B cell (primary cell): Measurements from ENCODE around the gene ZDHHC4. TPM values are rescaled to one million over a fixed set of nuclear protein-coding genes. Genes with fewer than 3 reads are reported as not detected.

Source experiments
- ATAC-seq: fragments of 200-7000 bp; cut with Tn5 transposase; one replicate; pipeline ENCODE4 v1.10.0; 2021; ENCODE audit warnings: low read depth, mild to moderate bottlenecking, moderate number of reproducible peaks, moderate library complexity
- CTCF ChIA-PET: fragments of 350-600 bp; sonication (Branson Sonifier 250); formaldehyde crosslinking; loops from one replicate; lab custom pipeline; 2021; ENCODE audit warnings: antibody characterized with exemption, inconsistent platforms; lab: Charles Lee
- POLR2A ChIA-PET: fragments of 350-600 bp; sonication (Branson Sonifier 250); formaldehyde crosslinking; loops from one replicate; lab custom pipeline; 2021; ENCODE audit warnings: antibody characterized with exemption; lab: Charles Lee
- DNase-seq: peaks from one replicate; pipeline ENCODE4 v3.0.0; 2013
- H2AFZ ChIP-seq: 2 replicates; pipeline ENCODE4 v1.6.1; 2012; ENCODE audit warnings: mild to moderate bottlenecking, low read depth, low read length; ENCODE audit not compliant: insufficient read depth, poor library complexity, severe bottlenecking
- H3K27ac ChIP-seq, 2 donors: 1 replicate in 1 of 2; 2 replicates in 1 of 2; pipeline ENCODE4 v1.5.1; 2012 to 2013; ENCODE audit warnings: low read length in 2 of 2, mild to moderate bottlenecking in 2 of 2, moderate library complexity in 1 of 2
- H3K27me3 ChIP-seq, 4 experiments: fragments of 200-600 bp in 1 of 4; sonication (generic) in 1 of 4; replicated peaks in 1 of 4; 1 replicate in 2 of 4; 2 replicates in 2 of 4; pipeline versions ENCODE4 v1.6.1 to v1.7.0; 2013 to 2016; ENCODE audit warnings: low read length in 3 of 4, mild to moderate bottlenecking in 2 of 4, mixed read lengths in 1 of 4, moderate library complexity in 1 of 4; ENCODE audit not compliant: insufficient read depth in 4 of 4, control insufficient read depth in 3 of 4; ENCODE audit errors: control extremely low read depth in 1 of 4
- H3K36me3 ChIP-seq, 2 experiments: replicated peaks in 1 of 2; 1 replicate in 1 of 2; 2 replicates in 1 of 2; pipeline versions ENCODE4 v1.6.1 to v1.7.1; 2013; ENCODE audit warnings: low read length in 1 of 2; ENCODE audit not compliant: insufficient read depth in 2 of 2, control insufficient read depth in 1 of 2; ENCODE audit errors: control extremely low read depth in 1 of 2, extremely low read depth in 1 of 2
- H3K4me1 ChIP-seq, 2 donors: fragments of 200-600 bp in 1 of 2; sonication (generic) in 1 of 2; 1 replicate in 1 of 2; 2 replicates in 1 of 2; pipeline versions ENCODE4 v1.5.1 to v1.6.1; 2013 to 2017; ENCODE audit warnings: low read length in 2 of 2; ENCODE audit not compliant: control insufficient read depth in 2 of 2, insufficient read depth in 2 of 2
- H3K4me2 ChIP-seq: replicated peaks from 2 replicates; pipeline ENCODE3; 2012; ENCODE audit warnings: mild to moderate bottlenecking, low read depth, low read length; ENCODE audit not compliant: poor library complexity, severe bottlenecking
- H3K4me3 ChIP-seq, 5 experiments: fragments of 200-600 bp in 1 of 5; sonication (generic) in 1 of 5; 1 replicate in 3 of 5; 2 replicates in 2 of 5; pipeline versions ENCODE4 v1.5.1 to v1.7.0; 2011 to 2016; ENCODE audit warnings: low read length in 4 of 5, mild to moderate bottlenecking in 4 of 5, low read depth in 2 of 5, control low read depth in 1 of 5, moderate library complexity in 1 of 5; ENCODE audit not compliant: insufficient read depth in 1 of 5; ENCODE audit errors: control extremely low read depth in 1 of 5, extremely low read depth in 1 of 5
- H3K79me2 ChIP-seq: fragments of 200-600 bp; sonication (generic); one replicate; pipeline ENCODE4 v1.6.0; 2016; ENCODE audit warnings: low read length; ENCODE audit not compliant: control insufficient read depth, insufficient read depth
- H3K9ac ChIP-seq: fragments of 200-600 bp; sonication (generic); 2 replicates; pipeline ENCODE4 v1.6.1; 2017; ENCODE audit warnings: mild to moderate bottlenecking, low read length, moderate library complexity
- H3K9me3 ChIP-seq, 3 donors: one replicate each; pipeline versions ENCODE4 v1.6.1 to v1.7.1; 2013; ENCODE audit warnings: low read length in 2 of 3; ENCODE audit not compliant: control insufficient read depth in 2 of 3, insufficient read depth in 1 of 3; ENCODE audit errors: control extremely low read depth in 1 of 3
- H4K20me1 ChIP-seq: 2 replicates; pipeline ENCODE4 v1.6.0; 2012; ENCODE audit warnings: mild to moderate bottlenecking, low read length; ENCODE audit not compliant: insufficient read depth, control insufficient read depth, poor library complexity, severe bottlenecking
- H3K27ac Mint-ChIP-seq: one replicate; pipeline ENCODE4 v1.8.0; 2021; ENCODE audit warnings: mixed read lengths
- H3K27me3 Mint-ChIP-seq: one replicate; pipeline ENCODE4 v1.8.0; 2021; ENCODE audit warnings: mixed read lengths
- H3K4me1 Mint-ChIP-seq: one replicate; pipeline ENCODE4 v1.8.0; 2021; ENCODE audit warnings: mixed read lengths
- H3K4me3 Mint-ChIP-seq: one replicate; pipeline ENCODE4 v1.8.0; 2021; ENCODE audit warnings: mixed read lengths
- H3K9me3 Mint-ChIP-seq: one replicate; pipeline ENCODE4 v1.8.0; 2022; ENCODE audit warnings: mixed read lengths; ENCODE audit not compliant: insufficient read depth
- CTCF ChIP-seq: fragments of 200-600 bp; IDR thresholded peaks from one replicate; pipeline ENCODE4 v1.8.0; 2022; ENCODE audit warnings: antibody characterized with exemption, mild to moderate bottlenecking
- EZH2 ChIP-seq: IDR thresholded peaks from 2 replicates; pipeline ENCODE4 v1.6.1; 2012; ENCODE audit warnings: borderline replicate concordance, low read depth, mild to moderate bottlenecking, moderate library complexity, low read length; ENCODE audit not compliant: insufficient read depth, poor library complexity, severe bottlenecking
- WGBS: methylation state at CpG from one replicate; pipeline ENCODE4 v1.1.5; 2013; ENCODE audit warnings: missing lambda C conversion rate; ENCODE audit not compliant: insufficient coverage; 5-methylcytosine and 5-hydroxymethylcytosine counted together
- intact Hi-C: fragments of 100-400 bp; cut with micrococcal nuclease; formaldehyde crosslinking; loops from one replicate; pipeline ENCODE4 v1.10.0; 2022
- polyA plus RNA-seq: library from polyadenylated mRNA; depleted of rRNA; stranded (reverse); fragments of >200 nt; gene quantifications from 2 replicates; pipeline ENCODE4 v1.2.3, GENCODE V29; 2012
- total RNA-seq, 2 donors: library from RNA; stranded (reverse); fragments of 120-200 nt in 1 of 2; gene quantifications; 1 replicate in 1 of 2; 2 replicates in 1 of 2; pipeline versions ENCODE4 v1.2.3 to v1.2.4, GENCODE V29; 2013 to 2022

ZDHHC4 gene
- total and polyA plus RNA-seq, 2 donors (not counting 1 experiment from before 2014, with no cell fraction given): 38.5 to 42.0 TPM

GRCh38 chr7:6547400-6547799, 29.9 kb upstream of the ZDHHC4 start:
- DNase-seq (no peak), ATAC-seq (no peak)
- POLR2A ChIA-PET: no interaction called here
- no peaks in the 10 kb centered on the region for H3K27me3 ChIP-seq
- no peaks in the 10 kb centered on the region for H3K9me3 Mint-ChIP-seq
- no peak overlapping the region for H3K27ac ChIP-seq
- no peak overlapping the region for H3K27ac Mint-ChIP-seq
- peaks cover 12% of the 10 kb centered on the region for H3K4me1 Mint-ChIP-seq
- no peak overlapping the region for H2AFZ ChIP-seq
- H3K4me2 ChIP-seq: no peak overlapping the region
- H3K9ac ChIP-seq: no peak overlapping the region
- no peaks in the 10 kb centered on the region for H4K20me1 ChIP-seq
- H3K4me3 Mint-ChIP-seq: no peak overlapping the region
- H3K79me2 ChIP-seq: no peaks in the 10 kb centered on the region
- no peak overlapping the region for H3K4me3 ChIP-seq
- no peaks in the 10 kb centered on the region for H3K27me3 Mint-ChIP-seq
- CTCF ChIA-PET: interaction anchor here (1.1 kb wide), 1 partner anchor 31 kb away, joined by 4 read pairs; no protein-coding TSS in a partner anchor
- H3K36me3 ChIP-seq: no peaks in the 10 kb centered on the region
- TF ChIP-seq CTCF: no peak
- no peak for TF ChIP-seq EZH2
- H3K9me3 ChIP-seq: no peaks in the 10 kb centered on the region
- WGBS: 89% methylated on average over 1 of the region's 1 CpG
- peaks cover 5 to 14% of the 10 kb centered on the region in 2 donors for H3K4me1 ChIP-seq
- intact Hi-C loops: no loop called here

- intact Hi-C loops: no loop called here
- H3K4me3 Mint-ChIP-seq: no peak within 1 kb of the TSS
- ChIA-PET CTCF (no interaction called here), POLR2A (no interaction called here)
- no peak within 1 kb of the TSS for H3K27ac ChIP-seq
- H3K27me3 Mint-ChIP-seq: no peaks in the 10 kb centered on the region
- TF ChIP-seq EZH2: no peak
- TF ChIP-seq CTCF: no peak
- peaks cover 10% of the 10 kb centered on the region for H3K4me1 Mint-ChIP-seq
- peaks cover 3 to 16% of the 10 kb centered on the region in 2 donors for H3K4me1 ChIP-seq
- ATAC-seq: no peak
- H3K9me3 ChIP-seq: no peaks in the 10 kb centered on the region
- H3K27me3 ChIP-seq: no peaks in the 10 kb centered on the region
- no peak within 1 kb of the TSS for H3K4me2 ChIP-seq
- H3K9me3 Mint-ChIP-seq: no peaks in the 10 kb centered on the region
- H3K27ac Mint-ChIP-seq: no peak within 1 kb of the TSS
- no peak within 1 kb of the TSS for H3K9ac ChIP-seq
- no peak within 1 kb of the TSS for H2AFZ ChIP-seq
- no peak within 1 kb of the TSS for H3K4me3 ChIP-seq
- WGBS: 94% methylated on average over 46 of the region's 46 CpGs
- no peaks in the 10 kb centered on the region for H3K36me3 ChIP-seq
- DNase-seq: no peak
- no peaks in the 10 kb centered on the region for H4K20me1 ChIP-seq
- no peaks in the 10 kb centered on the region for H3K79me2 ChIP-seq
These were observed 26.2 kb upstream of the ZDHHC4 start, which contains the start of gene GRID2IP for GRCh38 chr7:6551016-6551511. Gene GRID2IP (minus strand): TSS chr7:6551461. CDS start chr7:6551436, 25 bp downstream.
